ENCODE data around the gene GALNT14.

DNA sequence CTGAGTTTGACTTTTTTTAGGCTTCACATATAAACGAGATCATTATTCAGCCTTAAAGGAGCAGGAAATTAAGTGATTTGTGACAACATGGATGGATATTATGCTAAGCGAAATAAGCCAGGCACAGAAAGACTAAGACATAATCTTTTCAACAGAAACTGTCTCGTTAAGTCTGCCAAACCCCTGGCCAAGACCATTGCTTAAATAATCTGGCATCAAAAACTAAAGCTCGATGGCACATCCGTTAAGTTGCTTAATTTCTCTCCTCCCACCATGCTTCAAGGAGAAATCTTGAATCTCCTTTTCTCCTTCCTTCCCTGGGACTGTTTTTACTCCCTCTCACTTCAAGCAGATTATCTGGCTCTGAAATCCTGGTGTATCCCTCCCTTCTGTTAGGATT is 140.3 kb downstream of the GALNT14 start:
- TF ChIP-seq, protein P1, sequence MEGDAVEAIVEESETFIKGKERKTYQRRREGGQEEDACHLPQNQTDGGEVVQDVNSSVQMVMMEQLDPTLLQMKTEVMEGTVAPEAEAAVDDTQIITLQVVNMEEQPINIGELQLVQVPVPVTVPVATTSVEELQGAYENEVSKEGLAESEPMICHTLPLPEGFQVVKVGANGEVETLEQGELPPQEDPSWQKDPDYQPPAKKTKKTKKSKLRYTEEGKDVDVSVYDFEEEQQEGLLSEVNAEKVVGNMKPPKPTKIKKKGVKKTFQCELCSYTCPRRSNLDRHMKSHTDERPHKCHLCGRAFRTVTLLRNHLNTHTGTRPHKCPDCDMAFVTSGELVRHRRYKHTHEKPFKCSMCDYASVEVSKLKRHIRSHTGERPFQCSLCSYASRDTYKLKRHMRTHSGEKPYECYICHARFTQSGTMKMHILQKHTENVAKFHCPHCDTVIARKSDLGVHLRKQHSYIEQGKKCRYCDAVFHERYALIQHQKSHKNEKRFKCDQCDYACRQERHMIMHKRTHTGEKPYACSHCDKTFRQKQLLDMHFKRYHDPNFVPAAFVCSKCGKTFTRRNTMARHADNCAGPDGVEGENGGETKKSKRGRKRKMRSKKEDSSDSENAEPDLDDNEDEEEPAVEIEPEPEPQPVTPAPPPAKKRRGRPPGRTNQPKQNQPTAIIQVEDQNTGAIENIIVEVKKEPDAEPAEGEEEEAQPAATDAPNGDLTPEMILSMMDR (IDR thresholded peaks at IDR 0.05): no peak
- no peak for TF ChIP-seq ZFX (IDR thresholded peaks at IDR 0.05; ENCODE audit: borderline replicate concordance)

Measured in 22Rv1 (cell line).